Measurements from ENCODE around the gene ZBTB21.
A peak's percentile ranks its signal among the peaks of the same experiment; 100 is the strongest.

The ZBTB21 gene

DNA sequence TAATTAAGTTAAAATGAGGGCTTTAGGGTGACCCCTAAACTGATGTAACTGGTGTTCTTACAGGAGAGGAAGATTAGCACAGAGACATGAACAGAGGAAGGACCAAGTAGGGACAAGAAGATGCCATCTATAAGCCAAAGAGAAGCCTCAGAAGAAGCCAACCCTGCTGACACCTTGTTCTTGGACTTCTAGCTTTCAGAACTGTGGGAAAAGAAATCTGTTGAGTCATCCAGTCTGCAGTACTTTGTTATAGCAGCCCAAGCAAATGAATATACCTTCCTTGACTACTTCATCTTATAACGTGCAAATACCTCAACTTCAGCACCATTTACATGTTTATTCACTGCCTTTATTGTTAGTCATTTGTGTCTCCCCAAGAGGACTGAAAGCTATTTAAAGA lies 3.4 kb downstream of the ZBTB21 start:
- H3K4me3 ChIP-seq (ENCODE audit: low read depth, low read length) = no peak overlapping the region
- TF ChIP-seq CTCF (IDR thresholded peaks at IDR 0.05; ENCODE audit: insufficient read depth, low read length, missing control alignments) = no peak
- no peak for DNase-seq (ENCODE audit: low read depth, low spot score)
- ChIA-PET CTCF (interaction anchor here (1.9 to 3.0 kb wide), 2 partner anchors 101 to 110 kb away, joined by 6 to 7 read pairs; no protein-coding TSS in a partner anchor), POLR2A (no interaction called here)

DNA sequence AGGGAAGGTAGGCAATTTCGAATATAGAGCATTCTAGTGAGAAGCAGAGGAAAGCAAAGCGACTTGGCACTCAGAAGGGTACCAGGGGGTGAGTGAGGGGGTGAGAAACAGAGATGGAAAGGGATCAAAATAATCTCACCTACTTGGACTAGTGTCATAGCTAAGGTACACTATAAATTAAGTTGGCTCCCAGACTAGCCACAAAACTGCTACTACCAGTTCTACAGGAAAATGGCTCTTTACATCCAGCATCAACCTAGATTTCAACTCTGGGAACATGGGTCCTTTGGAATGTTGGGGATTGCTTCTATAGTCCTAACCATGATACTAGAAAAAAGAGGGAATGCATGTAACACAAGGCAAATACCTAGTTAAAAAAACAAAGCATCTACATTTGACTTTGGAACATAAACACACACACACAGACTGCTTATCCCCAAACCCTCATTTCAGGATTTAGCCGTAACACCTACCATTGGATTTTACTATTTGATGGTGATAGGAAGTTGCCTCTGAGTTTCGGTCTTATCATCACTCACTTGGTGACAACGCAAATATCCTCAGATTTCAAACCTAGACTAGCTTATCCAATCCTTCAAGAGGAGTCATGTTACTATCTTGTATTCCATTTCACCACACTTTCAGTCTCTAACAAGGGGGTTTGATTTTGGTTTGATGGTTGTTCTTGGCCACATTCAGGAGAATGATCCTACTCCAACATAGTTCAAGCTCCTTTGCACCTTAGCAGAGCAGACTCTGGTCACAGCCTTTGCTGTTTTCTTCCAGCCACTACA lies 5.6 kb downstream of the ZBTB21 start:
- ChIA-PET CTCF (interaction anchor here (1.1 to 3.0 kb wide), 2 partner anchors 10 to 113 kb away, joined by 3 to 7 read pairs; no protein-coding TSS in a partner anchor), POLR2A (interaction anchor here (1.5 kb wide), 1 partner anchor 11 kb away, joined by 4 read pairs; no protein-coding TSS in a partner anchor)
- DNase-seq (ENCODE audit: low read depth, low spot score) = no peak
- no peak overlapping the region for H3K4me3 ChIP-seq (ENCODE audit: low read depth, low read length)
- no peak for TF ChIP-seq CTCF (IDR thresholded peaks at IDR 0.05; ENCODE audit: insufficient read depth, low read length, missing control alignments)

- ChIA-PET POLR2A (interaction anchor here (0.6 to 1.3 kb wide), 4 partner anchors 9 to 124 kb away, joined by 3 to 10 read pairs (median 4); partner anchors contain the start of gene PRDM15), CTCF (interaction anchor here (1.0 to 1.3 kb wide), 2 partner anchors 11 to 114 kb away, joined by 3 read pairs; no protein-coding TSS in a partner anchor)
- TF ChIP-seq CTCF (IDR thresholded peaks at IDR 0.05; ENCODE audit: insufficient read depth, low read length, missing control alignments) = no peak
- H3K4me3 ChIP-seq (ENCODE audit: low read depth, low read length) = no peak overlapping the region
- DNase-seq (ENCODE audit: low read depth, low spot score) = no peak
Measured at GRCh38 chr21:42003051-42003461, 7.1 kb downstream of the ZBTB21 start.

- TF ChIP-seq CTCF (IDR thresholded peaks at IDR 0.05; ENCODE audit: insufficient read depth, low read length, missing control alignments) = no peak
- H3K4me3 ChIP-seq (ENCODE audit: low read depth, low read length) = no peak overlapping the region
- DNase-seq (ENCODE audit: low read depth, low spot score) = peak; percentile 90
- ChIA-PET CTCF (interaction anchor here (1.0 to 1.3 kb wide), 2 partner anchors 11 to 115 kb away, joined by 3 read pairs; no protein-coding TSS in a partner anchor), POLR2A (interaction anchor here (1.0 to 1.3 kb wide), 3 partner anchors 9 to 123 kb away, joined by 3 to 10 read pairs (median 5); partner anchors contain the start of gene PRDM15)
Measured at GRCh38 chr21:42002421-42002958, 7.7 kb downstream of the ZBTB21 start.

GRCh38 chr21:42001781-42002180 lies 8.4 kb downstream of the ZBTB21 start:
- POLR2A ChIA-PET = interaction anchor here (1.2 to 1.3 kb wide), 2 partner anchors 8 to 122 kb away, joined by 3 to 10 read pairs; partner anchors contain the start of gene PRDM15
- CTCF ChIA-PET = interaction anchor here (1.0 to 1.5 kb wide), 4 partner anchors 10 to 116 kb away, joined by 3 to 4 read pairs (median 3); no protein-coding TSS in a partner anchor
- TF ChIP-seq CTCF (IDR thresholded peaks at IDR 0.05; ENCODE audit: insufficient read depth, low read length, missing control alignments) = no peak
- DNase-seq (ENCODE audit: low read depth, low spot score) = no peak
- H3K4me3 ChIP-seq (ENCODE audit: low read depth, low read length) = no peak overlapping the region

- POLR2A ChIA-PET = no interaction called here
- CTCF ChIA-PET = interaction anchor here (1.2 to 1.5 kb wide), 2 partner anchors 9 to 115 kb away, joined by 3 to 4 read pairs; no protein-coding TSS in a partner anchor
Measured at GRCh38 chr21:42000908-42001307, 9.3 kb downstream of the ZBTB21 start.

More at GRCh38 chr21:42000908-42001307, 9.3 kb downstream of the ZBTB21 start:
- H3K4me3 ChIP-seq (ENCODE audit: low read depth, low read length) = no peak overlapping the region
- TF ChIP-seq CTCF (IDR thresholded peaks at IDR 0.05; ENCODE audit: insufficient read depth, low read length, missing control alignments) = no peak
- DNase-seq (ENCODE audit: low read depth, low spot score) = no peak
